GM12878 (cell line): ENCODE data around the gene ADCY2. TPM values are rescaled to one million over a fixed set of nuclear protein-coding genes. Genes with fewer than 3 reads are reported as not detected.

Source experiments
- ATAC-seq: fragments of 200-7000 bp; cut with Tn5 transposase; 3 replicates; pipeline ENCODE4 v1.9.1; 2020; ENCODE audit warnings: mild to moderate bottlenecking, moderate library complexity
- BruUV-seq: library from RNA; stranded (reverse); fragments of 400-500 nt; replicated peaks from 2 replicates; lab custom pipeline; 2021; lab: Mats Ljungman, UMichigan
- CTCF ChIA-PET: fragments of 300-600 bp; sonication (Branson Sonifier 250); formaldehyde crosslinking; extraction: SDS; loops from one replicate; lab custom pipeline; 2021; ENCODE audit warnings: inconsistent platforms; lab: Yijun Ruan, JAX
- POLR2A ChIA-PET: fragments of 350-600 bp; formaldehyde crosslinking; extraction: SDS; loops from one replicate; lab custom pipeline; 2021; ENCODE audit warnings: inconsistent platforms; lab: Charles Lee
- RAD21 ChIA-PET: fragments of 300-600 bp; sonication (Branson Sonifier 250); formaldehyde crosslinking; loops from one replicate; lab custom pipeline; 2023; ENCODE audit warnings: antibody characterized with exemption; ENCODE audit not compliant: unreplicated experiment; lab: Charles Lee
- SMC1A ChIA-PET: fragments of 300-600 bp; sonication (Branson Sonifier 250); formaldehyde crosslinking; loops from one replicate; lab custom pipeline; 2023; ENCODE audit not compliant: unreplicated experiment, uncharacterized antibody; lab: Charles Lee
- DNase-seq: peaks from one replicate; pipeline ENCODE4 v3.0.0-alpha.2; 2011; ENCODE audit warnings: low read depth, low spot score
- FAIRE-seq: peaks from 3 replicates; lab custom pipeline; 2011; peaks lifted over from hg19 to GRCh38; lab: Jason Lieb, UNC
- H2AFZ ChIP-seq: 2 replicates; pipeline ENCODE4 v1.6.0; 2011; ENCODE audit warnings: low read depth, low read length, control low read depth; ENCODE audit not compliant: control insufficient read depth
- H3K27ac ChIP-seq: 2 replicates; pipeline ENCODE4 v1.5.1; 2011; ENCODE audit warnings: control low read depth; ENCODE audit not compliant: control insufficient read depth, insufficient read depth
- H3K27me3 ChIP-seq, 2 experiments: replicated peaks in 1 of 2; 2 replicates each; pipeline versions ENCODE4 v1.6.0 to v1.6.1; 2011; ENCODE audit warnings: low read length in 1 of 2; ENCODE audit not compliant: control insufficient read depth in 2 of 2, insufficient read depth in 2 of 2
- H3K36me3 ChIP-seq, 2 experiments: 2 replicates each; pipeline ENCODE4 v1.5.1; 2011; ENCODE audit warnings: low read length in 1 of 2; ENCODE audit not compliant: control insufficient read depth in 2 of 2, insufficient read depth in 2 of 2
- H3K4me1 ChIP-seq: 2 replicates; pipeline ENCODE4 v1.6.1; 2011; ENCODE audit warnings: mild to moderate bottlenecking, low read length, moderate library complexity, mixed read lengths; ENCODE audit not compliant: control insufficient read depth, insufficient read depth
- H3K4me2 ChIP-seq: 2 replicates; pipeline ENCODE4 v1.6.0; 2011; ENCODE audit warnings: control low read depth; ENCODE audit not compliant: control insufficient read depth, insufficient read depth
- H3K4me3 ChIP-seq: fragments of 200-600 bp; sonication (generic); 2 replicates; pipeline ENCODE4 v1.5.1; 2016
- H3K79me2 ChIP-seq: 2 replicates; pipeline ENCODE4 v1.6.0; 2011; ENCODE audit warnings: low read length; ENCODE audit not compliant: control insufficient read depth, insufficient read depth
- H3K9ac ChIP-seq: 2 replicates; pipeline ENCODE4 v1.8.0; 2011; ENCODE audit warnings: low read length, control low read depth, mixed read lengths; ENCODE audit not compliant: control insufficient read depth, insufficient read depth
- H3K9me3 ChIP-seq: replicated peaks from 3 replicates; pipeline ENCODE4 v1.5.1; 2011; ENCODE audit warnings: mild to moderate bottlenecking, low read length; ENCODE audit not compliant: control insufficient read depth, insufficient read depth
- H4K20me1 ChIP-seq: 2 replicates; pipeline ENCODE4 v1.6.0; 2011; ENCODE audit not compliant: control insufficient read depth, insufficient read depth
- CEBPB ChIP-seq, 2 experiments: fragments of 150-350 bp in 1 of 2; IDR thresholded peaks; 2 replicates each; pipeline ENCODE4 v1.6.1; 2012 to 2014; ENCODE audit warnings: low read depth in 2 of 2, low read length in 2 of 2, borderline replicate concordance in 1 of 2, inconsistent platforms in 1 of 2
- GABPA ChIP-seq: IDR thresholded peaks from 2 replicates; pipeline ENCODE4 v1.6.1; 2014; ENCODE audit warnings: antibody characterized with exemption, low read depth, mild to moderate bottlenecking, inconsistent platforms
- IKZF2 ChIP-seq, 2 experiments: fragments of 450-650 bp; IDR thresholded peaks; 2 replicates each; pipeline ENCODE4 v1.6.1; 2017; ENCODE audit warnings: mild to moderate bottlenecking in 2 of 2, moderate library complexity in 2 of 2
- NR2F1 ChIP-seq: fragments of 450-650 bp; conservative IDR thresholded peaks from 2 replicates; pipeline ENCODE4 v1.6.1; 2017; ENCODE audit warnings: mild to moderate bottlenecking
- WRNIP1 ChIP-seq: IDR thresholded peaks from 2 replicates; pipeline ENCODE4 v1.6.1; 2011; ENCODE audit warnings: low read depth, low read length, improper control_type of control experiment, borderline replicate concordance
- WGBS: methylation state at CpG from one replicate; pipeline ENCODE4 v1.1.6; 2016; ENCODE audit warnings: low lambda C conversion rate; ENCODE audit not compliant: insufficient replicate concordance, insufficient coverage; ENCODE audit errors: missing lambda C conversion rate; 5-methylcytosine and 5-hydroxymethylcytosine counted together
- in situ Hi-C: fragments of 300-500 bp; cut with MboI; formaldehyde crosslinking; loops from 9 replicates; pipeline ENCODE4 v1.14.3; 2018; ENCODE audit warnings: mixed read lengths
- intact Hi-C: fragments of 100-400 bp; cut with micrococcal nuclease; formaldehyde crosslinking; loops from one replicate; pipeline ENCODE4 v1.14.2; 2022; ENCODE audit not compliant: unreplicated experiment
- polyA plus RNA-seq, 11 experiments: library from polyadenylated mRNA; depleted of rRNA in 4 of 11; unstranded in 6 of 11; stranded (reverse) in 5 of 11; fragments of >200 nt; fragmentation: Nextera tagmentation in 4 of 11; fragmentation: Illumina TruSeq in 1 of 11; extraction: Ambion mirVana in 4 of 11; extraction: Trizol in 1 of 11; gene quantifications; 1 replicate in 1 of 11; 2 replicates in 10 of 11; pipeline versions ENCODE4 v1.2.1 to v1.2.3, GENCODE V29; 2011 to 2016; ENCODE audit warnings: inconsistent platforms in 2 of 11, missing spikeins in 2 of 11, low read depth in 1 of 11
- total RNA-seq, 4 experiments: library from RNA; depleted of rRNA in 3 of 4; stranded (reverse); fragments of >200 nt in 3 of 4; fragmentation: Illumina TruSeq in 1 of 4; extraction: Trizol in 1 of 4; gene quantifications; 2 replicates each; pipeline versions ENCODE4 v1.2.1 to v1.2.3, GENCODE V29; 2013 to 2021
- TF ChIP-seq, protein P1 (sequence below): fragments of 150-350 bp; IDR thresholded peaks from 2 replicates; pipeline ENCODE4 v1.6.1; 2014; ENCODE audit warnings: mild to moderate bottlenecking, low read depth, low read length
- TF ChIP-seq, protein P2 (sequence below): IDR thresholded peaks from 2 replicates; pipeline ENCODE4 v1.6.1; 2011; ENCODE audit warnings: low read depth, low read length, improper control_type of control experiment, borderline replicate concordance
- TF ChIP-seq, protein P3 (sequence below): fragments of 450-650 bp; IDR thresholded peaks from 2 replicates; pipeline ENCODE4 v1.6.1; 2017; ENCODE audit warnings: low read depth, mild to moderate bottlenecking, moderate library complexity
- TF ChIP-seq, protein P4 (sequence below): IDR thresholded peaks from 2 replicates; pipeline ENCODE4 v1.6.1; 2012; ENCODE audit warnings: low read depth, low read length, improper control_type of control experiment

The ADCY2 gene
- total and polyA plus RNA-seq, 10 of the 15 experiments (the other 5 are each of a cell fraction or from before 2014, with no cell fraction given), result 0.07 to 0.26 TPM; not detected in 8

DNA sequence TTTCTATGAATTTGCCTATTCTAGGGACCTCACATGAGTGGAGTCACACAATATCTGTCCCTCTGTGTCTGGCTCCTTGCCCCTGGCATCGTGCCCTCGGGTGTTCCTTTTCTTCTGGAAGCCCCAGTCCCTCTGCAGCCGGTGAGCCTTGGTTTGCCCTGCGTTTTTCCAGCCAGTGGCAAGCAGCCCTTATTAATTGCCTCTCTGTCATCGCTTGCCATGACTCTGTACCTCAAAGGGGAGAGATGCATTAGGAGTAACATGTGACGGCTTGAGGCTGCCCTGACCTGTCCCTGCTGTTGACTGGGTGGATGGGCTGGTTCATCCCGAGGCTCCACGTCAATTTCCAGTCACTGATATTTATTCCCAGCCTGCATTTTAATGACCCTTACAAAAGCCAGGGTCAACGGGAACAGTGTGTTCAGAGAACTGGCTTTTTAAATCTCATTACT, 367.7 kb downstream of the ADCY2 start:
- ChIA-PET POLR2A (no interaction called here), RAD21 (no interaction called here), CTCF (interaction anchor here (4.0 kb wide), 1 partner anchor 52 kb away, joined by 15 read pairs; no protein-coding TSS in a partner anchor), SMC1A (no interaction called here)
- H3K9me3 ChIP-seq, result no peaks in the 10 kb centered on the region
- H2AFZ ChIP-seq, result no peak overlapping the region
- H3K27ac ChIP-seq, result no peak overlapping the region
- in situ Hi-C loops (no loop called here), intact Hi-C loops (loop anchor here (2.0 kb wide), 1 partner anchor 53 kb away; no protein-coding TSS in a partner anchor)
- H3K4me3 ChIP-seq, result no peak overlapping the region
- H3K9ac ChIP-seq, result no peak overlapping the region
- no peak overlapping the region for H3K4me2 ChIP-seq
- no peaks in the 10 kb centered on the region; a peak in 1 of 4 replicates for H3K27me3 ChIP-seq
- H3K36me3 ChIP-seq, result no peaks in the 10 kb centered on the region
- ATAC-seq (no peak), FAIRE-seq (no peak), DNase-seq (no peak)
- H3K79me2 ChIP-seq, result no peaks in the 10 kb centered on the region
- BruUV-seq, result no TSS peak
- WGBS, result 38% methylated on average over 9 of the region's 9 CpGs
- no peaks in the 10 kb centered on the region for H3K4me1 ChIP-seq
- TF ChIP-seq NR2F1 (no peak), GABPA (no peak), CEBPB (IDR thresholded peaks at IDR 0.05; ENCODE audit: borderline replicate concordance in 1 of 2, low read depth in 2 of 2, low read length in 2 of 2) (no peak), IKZF2 (IDR thresholded peaks at IDR 0.05) (no peak), WRNIP1 (no peak)
- TF ChIP-seq, protein P1, sequence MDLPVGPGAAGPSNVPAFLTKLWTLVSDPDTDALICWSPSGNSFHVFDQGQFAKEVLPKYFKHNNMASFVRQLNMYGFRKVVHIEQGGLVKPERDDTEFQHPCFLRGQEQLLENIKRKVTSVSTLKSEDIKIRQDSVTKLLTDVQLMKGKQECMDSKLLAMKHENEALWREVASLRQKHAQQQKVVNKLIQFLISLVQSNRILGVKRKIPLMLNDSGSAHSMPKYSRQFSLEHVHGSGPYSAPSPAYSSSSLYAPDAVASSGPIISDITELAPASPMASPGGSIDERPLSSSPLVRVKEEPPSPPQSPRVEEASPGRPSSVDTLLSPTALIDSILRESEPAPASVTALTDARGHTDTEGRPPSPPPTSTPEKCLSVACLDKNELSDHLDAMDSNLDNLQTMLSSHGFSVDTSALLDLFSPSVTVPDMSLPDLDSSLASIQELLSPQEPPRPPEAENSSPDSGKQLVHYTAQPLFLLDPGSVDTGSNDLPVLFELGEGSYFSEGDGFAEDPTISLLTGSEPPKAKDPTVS, result no peak
- TF ChIP-seq, protein P2, sequence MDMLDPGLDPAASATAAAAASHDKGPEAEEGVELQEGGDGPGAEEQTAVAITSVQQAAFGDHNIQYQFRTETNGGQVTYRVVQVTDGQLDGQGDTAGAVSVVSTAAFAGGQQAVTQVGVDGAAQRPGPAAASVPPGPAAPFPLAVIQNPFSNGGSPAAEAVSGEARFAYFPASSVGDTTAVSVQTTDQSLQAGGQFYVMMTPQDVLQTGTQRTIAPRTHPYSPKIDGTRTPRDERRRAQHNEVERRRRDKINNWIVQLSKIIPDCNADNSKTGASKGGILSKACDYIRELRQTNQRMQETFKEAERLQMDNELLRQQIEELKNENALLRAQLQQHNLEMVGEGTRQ, result no peak
- TF ChIP-seq, protein P3, sequence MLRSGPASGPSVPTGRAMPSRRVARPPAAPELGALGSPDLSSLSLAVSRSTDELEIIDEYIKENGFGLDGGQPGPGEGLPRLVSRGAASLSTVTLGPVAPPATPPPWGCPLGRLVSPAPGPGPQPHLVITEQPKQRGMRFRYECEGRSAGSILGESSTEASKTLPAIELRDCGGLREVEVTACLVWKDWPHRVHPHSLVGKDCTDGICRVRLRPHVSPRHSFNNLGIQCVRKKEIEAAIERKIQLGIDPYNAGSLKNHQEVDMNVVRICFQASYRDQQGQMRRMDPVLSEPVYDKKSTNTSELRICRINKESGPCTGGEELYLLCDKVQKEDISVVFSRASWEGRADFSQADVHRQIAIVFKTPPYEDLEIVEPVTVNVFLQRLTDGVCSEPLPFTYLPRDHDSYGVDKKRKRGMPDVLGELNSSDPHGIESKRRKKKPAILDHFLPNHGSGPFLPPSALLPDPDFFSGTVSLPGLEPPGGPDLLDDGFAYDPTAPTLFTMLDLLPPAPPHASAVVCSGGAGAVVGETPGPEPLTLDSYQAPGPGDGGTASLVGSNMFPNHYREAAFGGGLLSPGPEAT, result no peak
- TF ChIP-seq, protein P4, sequence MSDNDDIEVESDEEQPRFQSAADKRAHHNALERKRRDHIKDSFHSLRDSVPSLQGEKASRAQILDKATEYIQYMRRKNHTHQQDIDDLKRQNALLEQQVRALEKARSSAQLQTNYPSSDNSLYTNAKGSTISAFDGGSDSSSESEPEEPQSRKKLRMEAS, result no peak
- H4K20me1 ChIP-seq, result no peaks in the 10 kb centered on the region
